GM18499 (cell line): ENCODE measurements around the gene NDRG4.

Experiments used
- ATAC-seq: cut with Tn5 transposase; IDR thresholded peaks from one replicate; pipeline ENCODE4 v1.9.1; 2021; ENCODE audit warnings: moderate number of reproducible peaks; ENCODE audit not compliant: insufficient read depth, unreplicated experiment

The NDRG4 gene

GRCh38 chr16:58536278-58536677 is 36.3 kb downstream of the NDRG4 start:
- ATAC-seq, result no peak

GRCh38 chr16:58537124-58537906 is 37.4 kb downstream of the NDRG4 start:
- ATAC-seq, result no peak

- no peak for ATAC-seq
These were observed 41.8 kb downstream of the NDRG4 start for GRCh38 chr16:58541711-58542110.

DNA sequence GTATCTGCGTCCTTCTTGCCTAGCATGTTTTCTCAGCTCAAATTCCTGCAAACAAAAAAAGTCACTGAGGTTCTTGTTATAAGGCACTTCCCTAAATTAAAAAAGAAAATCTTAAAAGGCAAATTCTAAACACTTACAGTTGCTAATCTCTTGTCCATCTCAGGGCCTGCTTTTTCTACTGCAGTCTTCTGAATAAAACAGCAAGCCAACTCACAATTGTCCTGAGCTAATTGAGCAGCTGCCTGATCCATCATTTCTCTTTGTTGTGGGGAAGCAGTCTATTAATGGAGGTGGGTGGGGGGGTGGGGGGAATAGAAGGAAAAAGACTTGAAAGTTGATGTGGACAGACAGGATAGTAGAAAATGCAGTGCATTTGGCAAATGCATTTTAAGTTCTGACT is 42.3 kb downstream of the NDRG4 start:
- ATAC-seq, result no peak

DNA sequence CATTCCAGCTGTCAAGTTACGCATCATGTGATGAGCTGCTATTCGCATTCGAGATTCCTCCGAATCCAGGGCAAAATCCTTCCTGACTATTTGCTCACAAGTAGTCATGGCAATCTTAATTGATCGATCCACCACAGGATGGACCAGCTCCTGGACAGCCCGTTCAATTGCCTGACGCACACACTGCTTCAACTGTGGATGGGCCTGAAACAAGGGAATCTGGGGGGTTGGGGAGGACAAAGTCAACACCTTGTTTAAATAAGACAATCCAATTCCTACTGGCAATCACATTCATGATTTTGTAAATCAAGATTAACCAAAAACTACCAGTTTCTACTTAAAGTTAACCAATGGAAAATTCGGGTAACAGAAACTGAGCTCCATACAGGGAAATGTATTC is 43.7 kb downstream of the NDRG4 start:
- no peak for ATAC-seq

DNA sequence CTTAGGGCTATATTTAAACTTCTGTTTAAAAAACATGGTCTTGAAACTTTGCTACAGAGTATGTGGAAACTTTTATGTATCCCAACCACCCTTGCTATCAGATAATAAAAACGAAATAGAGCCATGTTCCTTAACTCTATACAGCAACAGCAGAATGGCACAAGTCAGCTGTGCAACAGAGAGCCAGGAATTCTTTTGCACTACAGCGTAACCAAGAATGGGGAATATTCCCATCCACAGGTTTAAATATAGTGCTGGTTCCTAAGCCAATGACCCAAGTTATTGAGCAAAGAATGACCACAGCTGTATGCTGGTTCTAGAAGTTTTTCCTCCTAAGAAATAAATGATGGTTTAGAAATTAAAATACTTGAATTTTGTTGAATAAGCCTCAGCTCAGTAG is 48.4 kb downstream of the NDRG4 start:
- ATAC-seq, result no peak

- ATAC-seq, result no peak
These were observed 51.6 kb downstream of the NDRG4 start for GRCh38 chr16:58551496-58551895.

DNA sequence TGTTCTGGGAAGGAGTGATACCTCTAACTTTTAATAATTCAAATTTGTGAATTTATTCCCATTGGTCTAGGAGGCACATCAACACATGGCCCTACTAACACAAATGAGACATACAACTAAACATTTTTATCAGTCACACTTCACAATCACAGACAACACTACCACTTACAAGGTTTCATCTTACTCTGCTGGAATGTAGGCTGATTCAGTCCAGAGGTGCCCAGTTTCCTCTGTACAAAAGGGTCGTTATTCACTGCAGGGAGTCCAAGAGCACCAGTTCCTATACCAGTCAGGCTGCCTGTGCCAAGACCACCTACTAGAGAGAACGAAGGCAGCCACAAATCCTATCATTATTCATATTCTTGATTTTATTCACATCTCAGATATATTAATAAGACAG is 56.7 kb downstream of the NDRG4 start:
- no peak for ATAC-seq
